ENCODE measurements around the gene MAS1L. TPM values are rescaled to one million over a fixed set of nuclear protein-coding genes. Genes with fewer than 3 reads are reported as not detected.

The MAS1L gene
- polyA plus RNA-seq, 3 donors: 0.34 TPM; not detected in 2

DNA sequence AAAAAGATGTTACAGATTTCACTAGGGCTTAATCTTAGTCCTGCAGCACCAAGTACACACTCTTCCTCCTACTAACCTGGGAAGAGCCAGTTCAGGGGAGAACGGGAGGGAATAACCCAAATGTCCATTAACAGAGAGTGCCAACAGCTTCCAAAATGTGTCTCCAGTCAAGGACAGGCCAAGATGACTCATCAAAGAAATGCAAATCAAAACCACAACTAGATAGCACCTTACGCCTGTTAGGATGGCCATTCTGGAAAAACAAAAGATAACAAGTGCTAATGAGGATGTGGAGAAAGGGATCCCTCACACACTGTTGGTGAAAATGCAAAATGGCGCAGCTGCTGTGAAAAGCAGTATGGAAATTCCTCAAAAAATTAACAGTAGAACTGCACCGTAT, 3.8 kb upstream of the MAS1L start:
- H3K27ac ChIP-seq (ENCODE audit: low read depth, low read length): no peak overlapping the region
- 83 to 86% (median 86%) methylated on average over 4 of the region's 4 CpGs for WGBS, 3 donors

DNA sequence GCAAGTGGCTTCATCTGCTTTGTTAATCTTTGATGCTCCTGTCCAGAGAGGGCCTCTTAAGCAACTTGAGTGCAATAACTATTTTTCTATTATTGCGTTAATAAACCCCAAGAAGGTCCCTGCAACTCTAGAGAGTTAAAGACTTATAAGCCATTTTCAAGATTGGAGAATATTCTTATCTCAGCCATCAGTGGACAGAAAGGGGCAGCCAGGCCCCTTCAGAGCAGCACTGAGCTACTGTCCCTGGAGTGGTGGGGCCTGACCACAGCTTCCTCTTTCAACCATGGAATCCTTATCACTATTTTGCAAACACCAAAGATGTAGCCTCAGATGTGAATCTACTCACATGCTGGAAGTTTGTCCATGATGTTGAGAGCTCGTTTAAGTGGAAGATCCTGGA, 2.8 kb upstream of the MAS1L start:
- H3K27ac ChIP-seq (ENCODE audit: low read depth, low read length): no peak overlapping the region
- WGBS, 3 donors: 35 to 70% (median 37%) methylated on average over 2 of the region's 2 CpGs

DNA sequence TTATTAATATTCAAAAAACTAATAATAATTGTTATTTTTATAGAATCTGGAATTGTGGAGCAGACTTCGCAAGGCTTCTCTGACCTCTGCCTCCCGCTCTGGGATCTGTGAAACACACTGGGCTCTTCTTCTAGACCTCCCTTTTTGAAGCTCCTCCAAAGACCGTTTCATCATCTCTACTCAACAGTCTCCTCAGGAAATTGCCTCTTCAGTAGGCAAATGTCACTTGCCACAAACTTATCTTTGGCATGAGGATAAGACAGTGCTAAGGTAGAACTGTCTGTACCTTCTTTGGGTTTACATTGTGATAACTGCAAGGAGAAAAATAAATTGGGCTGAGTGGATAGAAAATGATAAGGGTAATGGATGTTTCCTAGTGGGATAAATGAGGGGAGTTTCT, 2.3 kb upstream of the MAS1L start:
- no peak overlapping the region for H3K27ac ChIP-seq (ENCODE audit: low read depth, low read length)
- 49 to 85% (median 61%) methylated on average over 3 of the region's 3 CpGs for WGBS, 3 donors

DNA sequence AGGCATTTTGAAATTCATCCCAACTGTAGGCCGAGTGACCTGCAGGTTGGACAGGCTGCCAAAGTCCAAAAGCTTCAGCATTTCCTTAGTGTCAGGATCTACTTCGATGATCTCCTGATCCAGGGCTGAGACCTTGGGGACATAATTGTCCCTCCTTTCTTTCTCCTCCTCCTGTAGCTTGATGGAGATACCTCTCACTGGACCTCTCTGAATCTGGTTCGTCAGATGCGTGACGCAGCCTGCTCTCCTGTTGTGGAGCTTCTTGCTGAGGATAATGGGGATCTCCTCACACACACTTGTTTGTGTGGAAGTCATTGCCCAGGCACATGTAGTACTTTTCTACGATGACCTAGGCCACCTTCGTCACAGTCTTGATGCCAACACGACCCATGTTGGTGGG, 1.5 kb upstream of the MAS1L start:
- WGBS, 3 donors: 92 to 93% (median 93%) methylated on average over 8 of the region's 8 CpGs
- no peak overlapping the region for H3K27ac ChIP-seq (ENCODE audit: low read depth, low read length)

DNA sequence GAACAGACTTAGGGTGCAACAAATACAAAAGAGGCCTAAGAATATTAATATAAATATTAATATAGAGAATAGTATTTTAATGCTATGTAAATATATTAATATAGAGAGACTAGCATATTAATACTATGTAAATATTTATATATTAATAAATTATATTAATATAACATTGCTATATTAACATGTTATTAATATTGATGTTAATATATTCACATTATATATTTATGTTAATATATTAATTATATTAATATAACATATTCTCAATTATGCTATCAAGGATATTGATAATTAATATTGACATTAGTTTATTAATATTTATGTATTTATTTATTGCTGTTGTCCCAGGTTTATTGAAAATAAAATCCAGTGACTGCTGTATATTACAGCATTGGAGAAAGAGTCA, 1.1 kb upstream of the MAS1L start:
- no peak overlapping the region for H3K27ac ChIP-seq (ENCODE audit: low read depth, low read length)

DNA sequence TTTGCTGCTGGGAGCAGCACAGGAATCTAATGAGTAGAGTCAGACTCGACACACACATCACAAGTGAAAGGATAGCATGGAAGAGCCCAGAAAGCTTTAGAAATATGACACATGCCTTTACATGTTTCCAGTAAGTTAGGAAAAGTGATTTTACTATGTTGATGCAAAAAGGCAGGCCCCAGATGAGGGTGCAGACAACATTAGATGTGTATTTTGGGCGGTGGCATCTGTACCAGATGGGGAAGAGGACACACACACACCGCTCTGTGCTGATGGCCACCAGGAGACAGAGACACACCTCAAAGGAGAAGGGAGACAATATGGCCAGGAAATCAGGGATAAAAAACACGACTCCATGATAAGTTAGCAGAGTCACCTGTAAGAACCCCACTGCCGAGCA, 625 bp downstream of the MAS1L start:
- no peak overlapping the region for H3K27ac ChIP-seq (ENCODE audit: low read depth, low read length)
- 74 to 91% (median 86%) methylated on average over 5 of the region's 5 CpGs for WGBS, 3 donors

DNA sequence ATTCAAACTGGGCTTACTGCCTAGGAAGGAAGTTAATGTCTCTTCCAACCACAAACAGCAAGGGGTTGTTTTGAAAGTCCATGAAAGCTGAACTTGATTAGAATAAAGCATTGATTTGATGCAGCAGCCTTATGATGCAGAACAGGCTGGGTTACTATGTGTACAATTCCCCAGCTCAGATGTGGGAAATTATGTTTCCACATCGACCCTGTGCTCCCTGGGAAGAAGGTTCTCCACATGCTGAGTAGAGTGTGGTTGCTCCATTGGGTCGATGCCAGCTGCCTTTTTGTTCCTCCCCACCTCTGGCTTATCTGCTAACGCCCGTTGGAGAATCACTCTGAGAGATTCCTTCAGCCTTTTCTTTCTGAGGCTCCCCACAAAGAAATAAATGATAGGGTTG, 1.2 kb downstream of the MAS1L start:
- WGBS, 3 donors: 27 to 70% (median 51%) methylated on average over 4 of the region's 4 CpGs

DNA sequence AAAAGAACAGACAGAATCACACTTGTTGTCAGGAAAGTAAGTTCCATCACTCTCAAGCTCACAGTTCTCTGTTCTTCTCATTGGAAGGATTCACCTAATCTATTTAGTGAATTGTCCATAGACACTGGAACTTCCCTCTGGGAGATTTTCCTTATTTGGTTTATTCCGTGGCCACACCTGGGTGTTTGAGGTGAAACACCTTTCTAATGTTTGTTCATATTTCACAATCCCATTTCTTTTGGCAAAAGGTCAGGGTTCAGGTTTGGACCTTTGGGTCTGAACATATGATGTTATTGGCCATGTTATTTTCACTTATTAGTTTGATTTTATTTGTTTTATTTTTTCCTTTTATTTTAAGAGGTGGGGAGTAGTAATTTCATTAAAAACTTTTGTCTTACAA, 4.0 kb downstream of the MAS1L start:
- H3K27ac ChIP-seq (ENCODE audit: low read depth, low read length): no peak overlapping the region
- WGBS, 3 donors: 25 to 81% (median 78%) methylated on average over 1 of the region's 1 CpG

More for the DNA sequence above, 1.2 kb downstream of the MAS1L start:
- no peak overlapping the region for H3K27ac ChIP-seq (ENCODE audit: low read depth, low read length)

DNA sequence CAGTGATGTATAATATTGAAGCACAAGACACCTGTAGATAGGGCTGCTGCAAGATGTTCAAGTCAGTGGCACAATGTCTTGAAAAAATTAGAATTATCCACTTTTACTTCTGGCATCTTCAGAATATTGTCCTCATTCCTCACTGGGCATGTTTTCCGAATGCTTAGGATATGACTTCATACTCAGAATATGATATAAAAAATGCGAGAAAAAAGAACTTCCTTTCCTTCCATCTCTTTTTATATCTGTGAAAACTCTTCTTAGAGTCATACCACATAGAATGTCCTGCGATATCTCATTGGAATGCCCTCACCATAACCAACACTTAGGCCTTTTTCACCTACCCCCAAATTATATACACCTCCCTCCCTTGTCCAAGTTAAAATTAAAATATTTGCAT, 4.6 kb downstream of the MAS1L start:
- WGBS, 3 donors: 60 to 88% (median 73%) methylated on average over 3 of the region's 3 CpGs

DNA sequence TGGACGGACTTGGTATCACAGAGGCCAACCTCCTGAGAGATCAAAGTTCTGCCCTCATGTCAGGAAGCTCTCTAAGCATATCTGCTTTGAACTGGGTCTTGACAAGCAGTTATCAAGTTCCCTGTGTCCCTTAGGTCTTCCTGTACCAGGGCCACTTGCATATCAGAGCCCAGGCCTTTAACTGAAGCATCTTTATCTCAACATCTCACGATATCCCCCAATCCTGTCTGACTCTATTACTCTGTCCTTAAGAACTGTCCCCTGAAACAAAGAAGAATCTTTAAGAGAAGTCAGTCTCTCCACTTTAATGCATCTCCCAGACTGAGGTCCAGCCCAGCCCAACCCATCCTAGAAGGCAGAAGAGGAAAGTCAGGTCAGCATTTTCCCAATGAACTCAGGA, 8.2 kb downstream of the MAS1L start:
- WGBS, 3 donors: 77 to 91% (median 84%) methylated on average over 2 of the region's 2 CpGs
- no peak overlapping the region for H3K27ac ChIP-seq (ENCODE audit: low read depth, low read length)

More for the DNA sequence above, 4.6 kb downstream of the MAS1L start:
- no peak overlapping the region for H3K27ac ChIP-seq (ENCODE audit: low read depth, low read length)

DNA sequence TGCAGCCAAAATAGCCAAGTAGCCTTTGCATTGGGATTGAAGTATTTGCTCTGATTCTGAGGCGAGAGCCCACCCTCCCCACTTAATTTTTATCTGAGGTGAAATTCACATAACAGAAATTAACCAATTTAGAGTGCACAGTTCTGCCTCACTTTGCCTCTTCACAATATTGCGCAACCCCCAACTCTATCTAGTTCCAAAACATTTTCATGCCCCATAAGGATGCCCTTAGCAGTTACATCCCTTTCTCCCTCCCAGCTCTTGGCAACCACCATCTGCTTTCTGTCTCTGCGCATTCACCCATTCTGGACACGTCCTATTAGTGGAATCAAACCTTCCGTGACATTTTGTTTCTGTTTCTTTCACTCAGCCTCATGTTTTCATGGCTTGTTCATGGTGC, 9.0 kb downstream of the MAS1L start:
- 69 to 90% (median 84%) methylated on average over 5 of the region's 5 CpGs for WGBS, 3 donors
- H3K27ac ChIP-seq (ENCODE audit: low read depth, low read length): no peak overlapping the region

DNA sequence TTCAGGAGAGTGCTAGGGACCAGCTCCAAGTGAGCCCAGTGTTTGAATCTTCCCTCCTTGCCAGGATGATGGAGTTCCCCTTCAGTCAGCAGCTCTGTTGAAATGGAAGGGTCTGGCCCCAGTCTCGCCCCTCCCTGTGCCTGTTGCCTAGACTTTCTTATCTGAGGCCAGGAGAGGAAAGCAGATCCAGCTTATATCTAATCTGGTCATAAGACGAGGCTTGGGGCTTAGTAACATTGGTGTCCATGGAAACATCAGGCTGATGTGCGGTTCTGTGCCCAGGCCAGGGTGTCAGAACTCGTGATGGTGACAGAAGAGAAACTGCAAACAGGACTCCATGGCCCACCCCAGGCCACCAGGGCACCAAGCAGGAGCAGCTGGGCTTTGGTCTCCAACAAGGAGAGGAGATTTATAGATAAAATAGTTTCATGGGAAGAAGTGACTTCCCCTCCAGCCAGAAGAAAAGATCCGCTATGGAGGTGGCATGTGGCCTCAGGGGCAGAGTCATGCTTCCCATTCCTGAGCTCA, 9.8 kb downstream of the MAS1L start:
- no peak overlapping the region for H3K27ac ChIP-seq (ENCODE audit: low read depth, low read length)
- 66 to 74% (median 69%) methylated on average over 5 of the region's 5 CpGs for WGBS, 3 donors

DNA sequence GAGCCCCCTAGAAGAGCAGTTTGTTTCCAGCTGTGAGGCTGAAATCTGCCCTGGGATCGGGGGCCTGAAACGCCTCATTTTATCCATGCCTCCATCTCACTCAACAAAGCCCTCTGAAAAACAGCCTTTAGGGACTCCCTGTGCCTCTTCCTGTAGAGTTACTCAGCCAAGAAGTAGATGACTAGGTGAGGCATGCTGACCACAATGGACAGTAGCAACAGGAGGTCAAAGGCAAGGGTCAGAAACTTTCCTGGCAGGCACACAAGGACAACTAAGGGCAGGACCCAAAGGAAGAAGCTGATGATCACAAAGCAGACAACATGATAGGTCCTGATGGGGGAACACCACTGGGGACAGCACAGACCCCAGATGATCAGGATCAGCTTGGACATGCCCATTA, 12.8 kb downstream of the MAS1L start:
- no peak overlapping the region for H3K27ac ChIP-seq (ENCODE audit: low read depth, low read length)
- 61 to 87% (median 80%) methylated on average over 2 of the region's 2 CpGs for WGBS, 3 donors

DNA sequence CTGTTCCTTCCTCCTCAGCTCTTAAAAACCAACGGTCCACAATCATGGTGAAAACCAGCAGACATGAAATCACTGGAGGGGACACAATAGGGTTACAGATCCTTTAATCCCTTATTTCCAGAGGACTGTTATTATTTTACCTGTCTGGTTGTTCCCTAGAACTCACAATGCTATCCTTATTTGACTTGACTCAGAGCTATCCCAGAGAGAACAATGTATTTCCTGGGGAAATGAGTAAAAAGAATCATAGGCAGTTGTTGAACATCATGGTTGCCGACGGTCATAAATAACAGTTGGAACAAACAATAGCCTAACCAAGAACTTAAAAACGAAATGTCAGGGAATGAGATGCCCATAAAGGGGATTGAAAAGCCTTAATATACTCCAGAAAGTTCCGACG, 21.5 kb downstream of the MAS1L start:
- 43 to 54% (median 50%) methylated on average over 6 of the region's 6 CpGs for WGBS, 3 donors

DNA sequence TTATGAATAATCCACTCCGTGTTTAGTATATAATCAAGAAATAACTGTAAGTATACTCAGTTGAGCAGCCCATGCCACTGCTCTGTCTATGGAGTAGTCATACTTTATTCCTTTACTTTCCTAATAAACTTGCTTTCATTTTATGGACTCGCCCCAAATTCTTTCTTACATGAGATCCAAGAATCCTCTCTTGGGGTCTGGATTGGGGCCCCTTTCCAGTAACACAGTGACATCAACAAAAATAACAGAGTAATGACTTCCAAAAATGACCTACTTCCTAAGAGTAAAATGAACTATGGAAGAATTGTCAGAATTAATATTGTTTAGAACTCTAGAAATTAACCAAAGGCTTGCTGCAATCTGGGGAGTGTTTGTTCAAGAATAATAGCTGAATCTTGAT, 22.0 kb downstream of the MAS1L start:
- no peak overlapping the region for H3K27ac ChIP-seq (ENCODE audit: low read depth, low read length)
- WGBS, 3 donors: 72 to 82% (median 81%) methylated on average over 2 of the region's 2 CpGs

More for the DNA sequence above, 21.5 kb downstream of the MAS1L start:
- H3K27ac ChIP-seq (ENCODE audit: low read depth, low read length): no peak overlapping the region

DNA sequence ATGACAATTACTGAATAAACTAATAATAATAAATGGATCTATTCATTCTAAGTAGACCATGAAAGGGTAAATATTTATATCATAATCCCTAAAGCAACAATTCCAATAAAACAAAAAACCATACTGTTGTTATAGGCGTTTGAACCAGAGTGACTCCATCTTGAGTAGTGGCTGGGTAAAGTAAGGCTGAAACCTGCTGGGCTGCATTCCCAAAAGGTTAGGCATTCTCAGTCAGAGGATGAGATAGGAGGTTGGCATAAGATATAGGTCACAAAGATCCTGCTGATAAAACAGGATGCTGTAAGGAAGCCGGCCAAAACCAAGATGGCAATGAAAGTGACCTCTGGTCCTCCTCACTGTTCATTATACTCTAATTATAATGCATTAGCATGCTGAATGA, 22.5 kb downstream of the MAS1L start:
- WGBS, 3 donors: 54 to 81% (median 80%) methylated on average over 2 of the region's 2 CpGs

DNA sequence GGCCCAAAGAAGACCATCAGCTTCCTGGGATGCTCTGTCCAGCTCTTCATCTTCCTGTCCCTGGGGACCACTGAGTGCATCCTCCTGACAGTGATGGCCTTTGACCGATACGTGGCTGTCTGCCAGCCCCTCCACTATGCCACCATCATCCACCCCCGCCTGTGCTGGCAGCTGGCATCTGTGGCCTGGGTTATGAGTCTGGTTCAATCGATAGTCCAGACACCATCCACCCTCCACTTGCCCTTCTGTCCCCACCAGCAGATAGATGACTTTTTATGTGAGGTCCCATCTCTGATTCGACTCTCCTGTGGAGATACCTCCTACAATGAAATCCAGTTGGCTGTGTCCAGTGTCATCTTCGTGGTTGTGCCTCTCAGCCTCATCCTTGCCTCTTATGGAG, 25.7 kb downstream of the MAS1L start:
- 84 to 90% (median 86%) methylated on average over 6 of the region's 6 CpGs for WGBS, 3 donors

More for the DNA sequence above, 22.5 kb downstream of the MAS1L start:
- H3K27ac ChIP-seq (ENCODE audit: low read depth, low read length): no peak overlapping the region

DNA sequence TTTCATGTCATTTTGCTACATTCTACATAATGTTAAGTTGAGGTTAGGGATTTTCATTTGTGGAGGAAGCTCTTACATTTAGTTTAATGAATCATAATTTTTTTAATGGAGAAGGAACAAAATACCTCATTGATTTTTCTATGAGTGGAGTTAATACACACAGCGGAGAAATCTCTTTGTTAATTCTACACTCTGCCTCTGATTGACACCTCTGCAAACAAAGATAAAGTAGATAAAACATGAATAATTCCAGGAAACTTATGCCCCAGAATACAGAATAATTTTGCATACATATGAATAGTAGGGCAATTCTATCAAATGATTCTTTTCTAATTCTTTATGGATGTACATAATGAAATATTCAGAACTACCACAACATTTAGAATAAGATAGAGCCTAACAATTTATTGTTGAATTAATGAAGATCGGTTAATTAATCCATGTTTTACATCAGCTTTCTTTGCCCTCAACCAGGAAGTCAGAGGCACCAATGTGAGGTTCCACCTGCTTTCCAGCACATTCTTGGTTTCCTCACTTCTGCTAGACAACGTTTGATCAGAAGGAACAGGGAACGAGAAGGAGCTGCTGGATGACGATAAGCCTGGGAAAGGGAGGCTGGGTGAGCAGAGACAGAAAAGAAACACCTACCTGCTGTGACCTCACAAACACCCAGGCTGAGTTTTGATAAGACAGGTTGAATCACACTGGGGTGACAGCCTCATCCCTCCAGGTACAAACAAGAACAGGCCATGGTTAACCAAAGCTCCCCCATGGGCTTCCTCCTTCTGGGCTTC, 26.5 kb downstream of the MAS1L start:
- no peak overlapping the region for H3K27ac ChIP-seq (ENCODE audit: low read depth, low read length)
- 49 to 85% (median 75%) methylated on average over 5 of the region's 5 CpGs for WGBS, 3 donors

More for the DNA sequence above, 25.7 kb downstream of the MAS1L start:
- H3K27ac ChIP-seq (ENCODE audit: low read depth, low read length): no peak overlapping the region

DNA sequence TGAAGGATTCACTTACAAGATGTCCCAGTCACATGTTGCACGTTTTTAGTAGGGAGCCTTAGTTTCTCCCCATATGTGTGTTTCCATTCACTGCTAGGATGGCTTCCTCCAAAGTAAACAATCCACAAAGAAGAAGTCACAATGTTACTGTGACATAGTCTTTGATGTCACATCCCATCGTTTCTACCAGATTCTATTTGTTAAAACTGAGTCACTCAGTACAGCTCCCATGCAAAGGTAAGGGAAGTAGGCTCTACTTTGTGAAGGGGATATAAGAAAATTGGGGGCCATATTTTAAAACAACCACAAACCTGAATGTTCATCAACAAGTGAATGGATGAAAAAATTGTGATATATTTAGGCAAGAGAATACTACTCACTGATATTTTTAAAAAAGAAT, 30.8 kb downstream of the MAS1L start, which contains the start of the genes OR11A1 and OR2H1:
TSS of gene OR11A1 (minus strand) at position 101 of the 400 bp plus-strand sequence. CDS start 29,430 bp downstream, outside the sequence.
TSS of gene OR2H1 (plus strand) at position 185 of the 400 bp plus-strand sequence. CDS start 4,615 bp downstream, outside the sequence.
- 50 to 68% (median 68%) methylated on average over 2 of the region's 2 CpGs for WGBS, 3 donors
- H3K27ac ChIP-seq (ENCODE audit: low read depth, low read length): no peak within 1 kb of the TSS

Measured in adipose tissue (tissue), 3 donors.